ENCODE measurements around the gene ARAP2.
"Not testable (repeated sequence)": the region's sequence is repeated elsewhere in the genome, so short reads cannot be mapped to it uniquely, and the experiment has no call there.

The ARAP2 gene

DNA sequence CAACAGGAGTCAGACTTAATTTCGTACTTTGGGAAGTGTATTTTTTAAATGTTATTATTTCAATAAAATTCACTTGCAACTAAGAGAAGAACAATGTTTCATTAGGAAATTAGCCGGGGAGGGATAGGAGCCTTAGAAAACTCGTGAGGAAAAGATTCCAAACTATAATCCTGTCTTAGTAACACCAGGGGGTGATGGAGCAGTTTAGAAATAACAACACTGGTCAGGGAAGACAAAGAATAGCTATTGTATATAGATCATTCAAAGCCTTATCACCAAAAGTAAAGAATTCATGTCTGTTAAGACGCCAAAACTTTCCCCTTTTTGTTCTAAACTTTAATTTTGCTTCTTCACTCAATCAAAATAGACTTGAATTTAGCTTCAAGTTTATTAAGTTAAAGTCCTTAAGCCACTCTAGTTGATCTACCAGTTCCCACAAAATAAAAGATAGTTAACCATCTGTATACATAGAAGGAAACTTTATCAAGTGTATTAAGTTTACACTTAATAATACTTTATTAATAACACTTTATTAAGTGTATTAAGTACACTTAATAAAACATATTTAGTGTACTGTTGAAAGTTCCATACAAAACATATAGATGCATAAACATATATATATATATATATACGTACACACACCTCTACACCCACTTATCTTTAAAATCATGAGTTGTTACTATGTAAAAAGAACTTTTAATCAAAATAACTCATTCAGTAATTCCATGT lies 60.5 kb downstream of the ARAP2 start:
- TF ChIP-seq, protein P1, sequence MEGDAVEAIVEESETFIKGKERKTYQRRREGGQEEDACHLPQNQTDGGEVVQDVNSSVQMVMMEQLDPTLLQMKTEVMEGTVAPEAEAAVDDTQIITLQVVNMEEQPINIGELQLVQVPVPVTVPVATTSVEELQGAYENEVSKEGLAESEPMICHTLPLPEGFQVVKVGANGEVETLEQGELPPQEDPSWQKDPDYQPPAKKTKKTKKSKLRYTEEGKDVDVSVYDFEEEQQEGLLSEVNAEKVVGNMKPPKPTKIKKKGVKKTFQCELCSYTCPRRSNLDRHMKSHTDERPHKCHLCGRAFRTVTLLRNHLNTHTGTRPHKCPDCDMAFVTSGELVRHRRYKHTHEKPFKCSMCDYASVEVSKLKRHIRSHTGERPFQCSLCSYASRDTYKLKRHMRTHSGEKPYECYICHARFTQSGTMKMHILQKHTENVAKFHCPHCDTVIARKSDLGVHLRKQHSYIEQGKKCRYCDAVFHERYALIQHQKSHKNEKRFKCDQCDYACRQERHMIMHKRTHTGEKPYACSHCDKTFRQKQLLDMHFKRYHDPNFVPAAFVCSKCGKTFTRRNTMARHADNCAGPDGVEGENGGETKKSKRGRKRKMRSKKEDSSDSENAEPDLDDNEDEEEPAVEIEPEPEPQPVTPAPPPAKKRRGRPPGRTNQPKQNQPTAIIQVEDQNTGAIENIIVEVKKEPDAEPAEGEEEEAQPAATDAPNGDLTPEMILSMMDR (IDR thresholded peaks at IDR 0.05; ENCODE audit: borderline replicate concordance, insufficient read depth, low read depth, low read length): no peak
- H3K4me3 ChIP-seq (ENCODE audit: low read depth, low read length): no peak overlapping the region

DNA sequence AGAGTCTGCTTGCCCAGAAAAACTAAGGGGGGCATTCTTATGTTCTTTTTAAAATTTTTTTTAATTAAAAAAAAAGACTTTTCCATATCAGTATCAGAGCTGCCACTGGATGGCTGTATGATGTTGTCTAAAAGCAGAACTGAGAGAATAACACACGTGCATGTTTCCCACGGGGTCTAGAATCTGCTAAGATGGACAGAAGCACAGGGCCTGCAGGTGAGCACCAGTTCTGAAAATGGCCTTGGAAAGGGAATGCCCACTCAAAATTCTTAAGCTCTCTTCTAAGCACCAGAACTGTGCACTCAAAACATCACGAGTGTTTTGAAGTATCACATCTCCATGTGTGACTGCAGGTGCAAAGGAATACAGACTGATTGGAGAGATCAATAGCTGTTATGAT lies 61.1 kb downstream of the ARAP2 start:
- H3K4me3 ChIP-seq (ENCODE audit: low read depth, low read length): no peak overlapping the region
- TF ChIP-seq, protein P1 (IDR thresholded peaks at IDR 0.05; ENCODE audit: borderline replicate concordance, insufficient read depth, low read depth, low read length): no peak

DNA sequence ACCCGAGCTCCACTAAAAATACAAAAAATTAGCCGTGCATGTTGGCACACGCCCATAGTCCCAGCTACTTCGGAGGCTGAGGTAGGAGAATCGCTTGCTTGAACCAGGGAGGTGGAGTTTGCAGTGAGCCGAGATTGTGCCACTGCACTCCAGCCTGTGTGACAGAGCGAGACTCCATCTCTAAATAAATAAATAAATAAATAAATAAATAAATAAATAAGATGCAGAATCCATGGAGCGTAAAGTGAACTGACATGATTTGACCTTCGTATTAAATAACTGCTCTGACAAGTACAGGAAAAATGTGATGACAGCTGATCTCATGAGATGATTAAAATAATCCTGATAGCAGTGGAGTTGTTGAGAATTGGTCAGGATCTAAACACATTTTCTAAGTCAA lies 62.0 kb downstream of the ARAP2 start:
- not testable (repeated sequence) for H3K4me3 ChIP-seq (ENCODE audit: low read depth, low read length)

DNA sequence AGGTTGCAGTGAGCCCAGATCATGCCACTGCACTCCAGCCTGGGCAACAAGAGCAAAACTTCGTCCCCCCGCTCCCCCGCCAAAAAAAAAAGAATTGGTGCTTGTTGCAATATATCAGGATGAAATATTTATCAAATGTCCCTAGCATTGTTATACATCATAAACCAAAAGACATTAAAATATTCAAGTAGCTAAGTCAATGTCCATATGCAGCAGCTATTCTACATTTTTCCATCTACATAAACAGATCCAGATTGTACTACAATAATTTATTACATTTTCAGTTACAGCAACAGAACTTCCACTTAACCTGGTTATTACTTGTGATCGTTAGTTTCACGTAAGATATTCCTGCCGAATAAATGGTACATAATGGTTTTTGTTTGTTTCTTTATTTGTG lies 64.1 kb downstream of the ARAP2 start:
- no peak overlapping the region for H3K4me3 ChIP-seq (ENCODE audit: low read depth, low read length)
- TF ChIP-seq, protein P1 (IDR thresholded peaks at IDR 0.05; ENCODE audit: borderline replicate concordance, insufficient read depth, low read depth, low read length): no peak

DNA sequence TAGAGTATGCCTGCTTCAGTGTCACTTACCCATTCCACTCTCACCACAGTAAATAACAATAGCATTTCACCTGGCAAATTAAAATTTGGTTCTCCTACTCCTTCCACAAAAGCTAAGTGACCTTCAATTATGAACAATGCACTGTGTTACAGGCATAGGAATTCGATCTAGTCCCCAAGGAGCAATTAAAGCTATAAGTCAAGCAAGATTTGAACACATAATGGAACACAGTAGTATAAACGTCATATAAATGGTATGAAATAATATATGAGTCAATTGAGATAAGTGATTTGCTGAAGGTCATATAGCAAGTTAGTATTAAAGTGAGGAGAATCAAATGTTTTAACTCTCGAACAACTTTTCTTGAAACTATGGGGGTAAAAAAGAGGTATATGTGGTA lies 65.8 kb downstream of the ARAP2 start:
- TF ChIP-seq, protein P1 (IDR thresholded peaks at IDR 0.05; ENCODE audit: borderline replicate concordance, insufficient read depth, low read depth, low read length): no peak
- no peak overlapping the region for H3K4me3 ChIP-seq (ENCODE audit: low read depth, low read length)

DNA sequence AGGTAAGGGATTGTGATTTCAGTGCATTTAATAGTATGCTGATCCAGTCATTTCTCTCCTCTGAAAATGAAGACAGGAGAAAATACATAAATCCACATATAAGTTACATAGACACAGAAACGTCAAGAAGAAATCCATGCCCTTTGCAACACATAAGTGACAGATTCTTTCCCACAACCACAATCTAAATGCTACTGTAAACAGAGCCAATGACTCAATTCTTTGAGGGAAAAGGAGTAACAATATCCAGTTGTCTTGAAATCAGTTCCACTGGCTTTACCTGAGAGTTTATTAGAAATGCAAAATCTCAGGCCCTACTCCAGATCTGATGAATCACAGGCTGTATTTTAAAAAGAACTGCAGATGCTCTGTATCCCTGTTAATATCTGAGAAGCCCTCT lies 66.4 kb downstream of the ARAP2 start:
- TF ChIP-seq, protein P1 (IDR thresholded peaks at IDR 0.05; ENCODE audit: borderline replicate concordance, insufficient read depth, low read depth, low read length): no peak

DNA sequence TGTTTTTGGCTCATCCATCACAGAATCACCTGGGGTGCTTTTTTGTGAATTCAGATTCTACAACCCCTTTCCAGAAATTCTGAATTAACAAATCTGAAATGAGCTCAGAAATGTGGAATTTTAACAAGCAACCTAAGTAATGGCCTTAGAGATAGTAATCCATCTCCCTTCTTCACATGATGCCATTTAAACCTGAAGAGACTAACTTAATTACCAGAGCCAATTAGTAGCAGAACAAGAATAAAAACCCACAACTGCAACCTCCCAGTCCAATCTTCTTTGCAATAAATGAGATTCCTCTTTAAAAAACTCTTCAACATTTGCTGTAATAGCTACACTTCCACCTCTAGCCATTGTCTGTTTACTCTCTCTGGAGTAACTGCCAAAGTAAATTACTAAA lies 69.7 kb downstream of the ARAP2 start:
- TF ChIP-seq, protein P1 (IDR thresholded peaks at IDR 0.05; ENCODE audit: borderline replicate concordance, insufficient read depth, low read depth, low read length): no peak

More for the DNA sequence above, 66.4 kb downstream of the ARAP2 start:
- no peak overlapping the region for H3K4me3 ChIP-seq (ENCODE audit: low read depth, low read length)

More for the DNA sequence above, 69.7 kb downstream of the ARAP2 start:
- no peak overlapping the region for H3K4me3 ChIP-seq (ENCODE audit: low read depth, low read length)
